Measurements from ENCODE around the gene TMEM135.

TMEM135 gene

GRCh38 chr11:87110443-87111131 is 72.9 kb downstream of the TMEM135 start:
- no peak overlapping the region for H3K27ac ChIP-seq
- H3K9me3 ChIP-seq (ENCODE audit: severe bottlenecking), result no peaks in the 10 kb centered on the region
- no peak for DNase-seq
- no peaks in the 10 kb centered on the region for H3K27me3 ChIP-seq (ENCODE audit: insufficient read depth, low read depth, severe bottlenecking)
- no peak overlapping the region for H3K4me3 ChIP-seq (ENCODE audit: low read depth, low read length)
- no peaks in the 10 kb centered on the region for H3K36me3 ChIP-seq
- no peak for TF ChIP-seq CTCF (IDR thresholded peaks at IDR 0.05; ENCODE audit: low read depth, low read length)

DNA sequence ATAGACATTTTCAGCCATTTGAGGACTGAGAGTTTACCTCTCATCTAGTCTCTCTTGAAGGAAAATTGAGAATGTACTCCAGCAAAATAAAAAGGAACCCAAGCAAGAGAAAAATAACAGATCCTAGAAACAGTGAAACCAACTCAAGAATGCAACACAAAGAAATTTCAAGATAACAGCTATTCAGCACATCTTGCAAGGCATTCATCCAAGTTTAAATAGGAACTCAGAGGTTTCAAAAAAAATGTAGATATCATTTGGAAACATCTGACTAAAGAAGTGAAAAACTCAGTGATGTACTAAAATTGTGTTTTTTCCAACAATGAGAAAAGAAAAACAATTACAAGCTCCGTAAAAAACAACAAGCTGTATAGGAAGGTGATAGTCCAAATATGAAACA is 76.4 kb downstream of the TMEM135 start:
- Histone ChIP-seq H3K36me3 (no peaks in the 10 kb centered on the region), H3K27me3 (ENCODE audit: insufficient read depth, low read depth, severe bottlenecking) (no peaks in the 10 kb centered on the region), H3K4me3 (ENCODE audit: low read depth, low read length) (no peak overlapping the region), H3K27ac (no peak overlapping the region), H3K9me3 (ENCODE audit: severe bottlenecking) (no peaks in the 10 kb centered on the region)
- no peak for DNase-seq
- TF ChIP-seq CTCF (IDR thresholded peaks at IDR 0.05; ENCODE audit: low read depth, low read length), result no peak

DNA sequence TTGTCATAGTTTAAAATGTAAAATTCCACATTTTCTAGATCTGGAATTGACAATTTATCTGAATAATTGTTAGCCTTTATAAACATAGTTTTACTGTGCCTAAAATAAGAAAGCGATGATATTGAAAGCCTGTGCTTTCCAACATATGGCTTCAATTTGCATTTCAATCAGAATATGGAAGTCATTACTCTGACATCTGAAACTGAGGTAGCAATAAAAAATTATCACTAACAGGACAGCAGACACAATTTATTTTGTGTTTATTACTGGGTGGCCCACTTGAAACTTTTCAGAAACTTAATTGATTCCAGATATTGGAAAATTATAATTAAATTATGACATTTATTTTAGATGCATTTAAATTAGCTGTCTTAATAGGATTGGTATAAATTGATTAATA is 78.5 kb downstream of the TMEM135 start:
- DNase-seq, result no peak
- no peaks in the 10 kb centered on the region for H3K27me3 ChIP-seq (ENCODE audit: insufficient read depth, low read depth, severe bottlenecking)
- no peaks in the 10 kb centered on the region for H3K9me3 ChIP-seq (ENCODE audit: severe bottlenecking)
- no peak overlapping the region for H3K27ac ChIP-seq
- H3K4me3 ChIP-seq (ENCODE audit: low read depth, low read length), result no peak overlapping the region
- TF ChIP-seq CTCF (IDR thresholded peaks at IDR 0.05; ENCODE audit: low read depth, low read length), result no peak
- no peaks in the 10 kb centered on the region for H3K36me3 ChIP-seq

DNA sequence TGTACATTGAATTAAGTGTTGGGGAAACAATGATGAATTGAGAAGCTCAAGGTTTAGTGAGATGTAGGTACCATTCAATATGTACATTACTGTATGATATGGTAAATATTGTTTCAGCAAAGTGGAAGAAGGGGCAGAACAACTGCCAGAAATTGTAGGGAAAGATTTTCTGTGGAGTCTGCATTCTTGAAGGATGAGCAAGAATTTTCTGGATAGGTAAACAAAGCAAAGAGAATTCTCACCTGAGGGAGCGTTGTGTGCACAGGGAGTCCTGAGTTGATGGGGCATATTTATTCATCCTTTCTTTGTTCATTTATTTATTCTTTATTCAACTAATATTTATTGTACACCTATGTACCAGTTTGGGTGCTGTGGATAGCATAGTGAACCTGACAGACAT is 83.2 kb downstream of the TMEM135 start:
- H3K27ac ChIP-seq, result no peak overlapping the region
- DNase-seq, result no peak
- no peak for TF ChIP-seq CTCF (IDR thresholded peaks at IDR 0.05; ENCODE audit: low read depth, low read length)

DNA sequence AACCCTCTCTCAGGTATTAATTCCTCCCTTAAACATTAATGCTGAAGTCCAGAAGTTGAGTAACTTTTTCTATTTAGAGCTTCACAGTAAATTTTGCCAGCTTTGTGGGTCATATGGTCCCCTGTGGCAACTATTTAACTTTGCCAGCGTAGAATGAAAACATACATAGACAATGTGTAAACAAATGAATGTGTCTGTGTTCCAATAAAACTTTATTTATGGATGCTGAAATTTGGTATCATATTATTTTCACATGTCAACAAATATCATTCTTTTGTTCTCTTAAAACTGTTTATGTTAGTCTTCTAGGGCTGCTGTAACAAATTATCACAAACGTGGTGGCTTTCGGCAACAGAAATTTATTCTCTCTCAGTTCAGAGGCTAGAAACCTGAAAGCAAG is 85.1 kb downstream of the TMEM135 start:
- Histone ChIP-seq H3K27ac (no peak overlapping the region), H3K9me3 (ENCODE audit: severe bottlenecking) (no peaks in the 10 kb centered on the region), H3K27me3 (ENCODE audit: insufficient read depth, low read depth, severe bottlenecking) (no peaks in the 10 kb centered on the region), H3K36me3 (no peaks in the 10 kb centered on the region), H3K4me3 (ENCODE audit: low read depth, low read length) (no peak overlapping the region)
- DNase-seq, result no peak
- no peak for TF ChIP-seq CTCF (IDR thresholded peaks at IDR 0.05; ENCODE audit: low read depth, low read length)

More for the DNA sequence above, 83.2 kb downstream of the TMEM135 start:
- Histone ChIP-seq H3K27me3 (ENCODE audit: insufficient read depth, low read depth, severe bottlenecking) (no peaks in the 10 kb centered on the region), H3K36me3 (no peaks in the 10 kb centered on the region), H3K9me3 (ENCODE audit: severe bottlenecking) (no peaks in the 10 kb centered on the region), H3K4me3 (ENCODE audit: low read depth, low read length) (no peak overlapping the region)

DNA sequence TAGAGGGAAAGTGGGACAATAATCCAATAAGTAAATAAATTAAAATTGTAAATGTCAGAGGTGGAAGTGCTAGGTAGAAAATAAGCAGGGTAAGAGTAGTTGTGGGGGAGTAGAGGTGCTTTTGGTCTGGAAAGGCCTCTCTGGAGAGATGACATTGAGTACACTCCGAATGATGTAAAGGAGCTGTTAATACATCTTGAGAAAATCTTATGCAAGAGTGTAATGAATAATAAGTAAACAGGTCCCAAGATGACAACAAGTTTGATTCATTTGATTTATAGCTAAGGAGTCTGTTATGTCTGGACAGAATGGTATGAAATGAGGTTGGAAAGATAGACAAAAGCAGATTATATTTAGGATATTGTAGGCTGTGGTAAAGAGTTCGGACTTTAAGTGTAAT is 87.5 kb downstream of the TMEM135 start:
- Histone ChIP-seq H3K36me3 (no peaks in the 10 kb centered on the region), H3K9me3 (ENCODE audit: severe bottlenecking) (no peaks in the 10 kb centered on the region), H3K27me3 (ENCODE audit: insufficient read depth, low read depth, severe bottlenecking) (no peaks in the 10 kb centered on the region), H3K27ac (no peak overlapping the region), H3K4me3 (ENCODE audit: low read depth, low read length) (no peak overlapping the region)
- TF ChIP-seq CTCF (IDR thresholded peaks at IDR 0.05; ENCODE audit: low read depth, low read length), result no peak
- no peak for DNase-seq

Measured in WERI-Rb-1 (cell line).